Esophagus (tissue), 2 donors: ENCODE data around the gene SLC26A1. TPM values are rescaled to one million over a fixed set of nuclear protein-coding genes. Genes with fewer than 3 reads are reported as not detected.
A peak's percentile ranks its signal among the peaks of the same experiment; 100 is the strongest.
"Not testable (repeated sequence)": the region's sequence is repeated elsewhere in the genome, so short reads cannot be mapped to it uniquely, and the experiment has no call there.

Experiments
- H3K27ac ChIP-seq, 2 donors: one replicate each; pipeline ENCODE4 v1.5.1; 2013; ENCODE audit warnings: low read depth in 2 of 2, mild to moderate bottlenecking in 2 of 2, inconsistent platforms in 1 of 2, low read length in 1 of 2, moderate library complexity in 1 of 2
- H3K27me3 ChIP-seq, 2 donors: one replicate each; pipeline ENCODE4 v1.6.1; 2013; ENCODE audit warnings: low read length in 2 of 2, control low read depth in 1 of 2, mild to moderate bottlenecking in 1 of 2; ENCODE audit not compliant: insufficient read depth in 2 of 2, control insufficient read depth in 1 of 2
- H3K36me3 ChIP-seq, 2 donors: one replicate each; pipeline ENCODE4 v1.6.1; 2013; ENCODE audit warnings: low read length in 1 of 2; ENCODE audit not compliant: control insufficient read depth in 2 of 2, insufficient read depth in 2 of 2
- H3K4me1 ChIP-seq, 2 donors: one replicate each; pipeline ENCODE4 v1.6.1; 2013; ENCODE audit warnings: low read length in 1 of 2; ENCODE audit not compliant: control insufficient read depth in 2 of 2, insufficient read depth in 2 of 2
- H3K4me3 ChIP-seq, 2 donors: one replicate each; pipeline ENCODE4 v1.5.1; 2013; ENCODE audit warnings: low read length in 2 of 2, mild to moderate bottlenecking in 2 of 2, low read depth in 1 of 2, moderate library complexity in 1 of 2
- H3K9me3 ChIP-seq, 2 donors: one replicate each; pipeline ENCODE4 v1.6.1; 2013; ENCODE audit warnings: mild to moderate bottlenecking in 2 of 2, low read depth in 1 of 2, low read length in 1 of 2, moderate library complexity in 1 of 2; ENCODE audit not compliant: control insufficient read depth in 2 of 2, insufficient read depth in 1 of 2
- WGBS, 2 donors: extraction: QIAGEN DNeasy Blood & Tissue Kit; methylation state at CpG; one replicate each; pipeline ENCODE4 v1.1.7; 2013; 5-methylcytosine and 5-hydroxymethylcytosine counted together
- polyA plus RNA-seq, 2 donors: library from polyadenylated mRNA; stranded (reverse); fragments of 200-250 nt; gene quantifications; one replicate each; pipeline ENCODE4 v1.2.3, GENCODE V29; 2013
- donor health status: healthy with polysubstance abuse.
- donor health status: Bipolar disorder and iron deficiency.

Gene SLC26A1
- polyA plus RNA-seq, 2 donors: 0.09 to 0.49 TPM

DNA sequence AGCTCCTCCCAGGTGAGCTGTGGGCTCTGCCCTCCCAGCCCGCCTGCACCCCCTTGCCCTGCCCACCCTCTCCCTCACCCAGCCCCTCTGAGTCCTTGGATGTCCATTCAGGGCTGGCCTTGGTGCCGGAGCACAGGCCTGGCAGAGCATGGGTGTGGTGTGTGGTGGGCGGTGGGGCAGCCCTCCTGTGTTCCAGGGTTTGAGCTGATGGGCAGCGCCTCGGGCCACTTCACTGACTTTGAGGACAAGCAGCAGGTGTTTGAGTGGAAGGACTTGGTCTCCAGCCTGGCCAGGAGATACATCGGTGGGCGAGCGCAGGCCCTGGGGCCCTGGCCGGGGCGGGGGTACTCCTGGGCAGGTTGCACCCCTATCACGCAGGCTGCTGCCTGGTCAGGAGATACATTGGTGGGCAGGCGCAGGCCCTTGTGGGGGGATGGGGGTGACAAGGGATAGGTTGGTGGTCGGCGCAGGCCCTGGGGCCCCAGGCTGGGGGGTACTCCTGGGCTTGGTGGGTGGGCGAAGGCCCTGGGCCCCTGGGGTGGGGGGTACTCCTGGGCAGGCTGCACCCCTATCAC is 7.6 kb upstream of the SLC26A1 start:
- H3K4me1 ChIP-seq: peaks cover 0 to 23% of the 10 kb centered on the region in 2 donors
- peaks cover 0 to 2% of the 10 kb centered on the region in 2 donors for H3K9me3 ChIP-seq
- H3K27ac ChIP-seq: no peak overlapping the region
- H3K36me3 ChIP-seq: no peaks in the 10 kb centered on the region
- H3K4me3 ChIP-seq: no peak overlapping the region
- peaks cover 0 to 43% of the 10 kb centered on the region in 2 donors for H3K27me3 ChIP-seq
- WGBS, 2 donors: 86 to 90% methylated on average over 12 to 15 of the region's 15 CpGs

DNA sequence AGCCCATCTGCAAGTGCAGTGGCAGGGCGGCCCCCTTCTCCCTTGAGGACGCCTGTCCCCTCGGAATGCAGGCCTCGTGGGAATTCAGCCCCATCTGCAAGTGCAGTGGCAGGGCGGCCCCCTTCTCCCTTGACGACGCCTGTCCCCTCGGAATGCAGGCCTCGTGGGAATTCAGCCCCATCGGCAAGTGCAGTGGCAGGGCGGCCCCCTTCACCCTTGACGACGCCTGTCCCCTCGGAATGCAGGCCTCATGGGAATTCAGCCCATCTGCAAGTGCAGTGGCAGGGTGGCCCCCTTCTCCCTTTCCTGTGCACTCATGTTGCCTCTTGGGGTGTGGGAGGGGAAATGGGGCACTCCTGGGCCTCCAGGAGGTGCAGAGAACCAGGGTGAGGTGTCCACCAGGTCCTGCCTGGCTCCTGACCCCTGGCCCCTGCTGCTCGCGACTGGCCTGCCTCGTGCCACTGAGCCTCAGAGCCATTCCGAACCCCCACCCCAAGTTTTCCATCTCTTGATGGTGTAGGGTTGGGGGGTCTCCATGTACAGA is 6.8 kb upstream of the SLC26A1 start:
- H3K4me1 ChIP-seq: peaks cover 0 to 23% of the 10 kb centered on the region in 2 donors
- H3K9me3 ChIP-seq: peaks cover 0 to 2% of the 10 kb centered on the region in 2 donors
- H3K36me3 ChIP-seq: no peaks in the 10 kb centered on the region
- H3K27me3 ChIP-seq: peaks cover 0 to 43% of the 10 kb centered on the region in 2 donors
- no peak overlapping the region for H3K4me3 ChIP-seq
- 57 to 60% methylated on average over 17 to 18 of the region's 18 CpGs for WGBS, 2 donors
- H3K27ac ChIP-seq: no peak overlapping the region

DNA sequence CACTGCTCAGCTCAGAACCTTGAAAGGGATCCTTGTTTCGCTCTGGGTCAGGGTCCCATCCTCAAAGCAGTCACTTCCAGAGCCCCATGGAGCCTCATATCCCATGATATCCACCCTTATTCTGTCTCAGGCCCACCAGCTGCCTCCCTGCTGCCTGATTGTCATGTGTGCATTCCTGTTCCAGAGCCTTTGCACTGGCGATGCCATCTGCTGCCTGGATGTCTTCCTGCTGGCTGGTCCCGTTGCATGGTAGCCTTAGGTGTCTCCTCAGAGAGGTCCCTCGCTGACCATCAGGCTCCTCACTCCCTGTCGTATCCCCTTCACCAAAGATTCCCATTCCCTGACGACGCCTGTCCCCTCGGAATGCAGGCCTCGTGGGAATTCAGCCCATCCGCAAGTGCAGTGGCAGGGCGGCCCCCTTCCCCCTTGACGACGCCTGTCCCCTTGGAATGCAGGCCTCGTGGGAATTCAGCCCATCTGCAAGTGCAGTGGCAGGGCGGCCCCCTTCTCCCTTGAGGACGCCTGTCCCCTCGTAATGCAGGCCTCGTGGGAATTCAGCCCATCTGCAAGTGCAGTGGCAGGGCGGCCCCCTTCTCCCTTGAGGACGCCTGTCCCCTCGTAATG is 6.1 kb upstream of the SLC26A1 start:
- WGBS, 2 donors: 41 to 47% methylated on average over 16 to 18 of the region's 21 CpGs
- not testable (repeated sequence) for H3K36me3 ChIP-seq, H3K4me3 ChIP-seq, H3K9me3 ChIP-seq, H3K27ac ChIP-seq
- peaks cover 0 to 43% of the 10 kb centered on the region in 2 donors for H3K27me3 ChIP-seq
- H3K4me1 ChIP-seq: peaks cover 0 to 23% of the 10 kb centered on the region in 2 donors

DNA sequence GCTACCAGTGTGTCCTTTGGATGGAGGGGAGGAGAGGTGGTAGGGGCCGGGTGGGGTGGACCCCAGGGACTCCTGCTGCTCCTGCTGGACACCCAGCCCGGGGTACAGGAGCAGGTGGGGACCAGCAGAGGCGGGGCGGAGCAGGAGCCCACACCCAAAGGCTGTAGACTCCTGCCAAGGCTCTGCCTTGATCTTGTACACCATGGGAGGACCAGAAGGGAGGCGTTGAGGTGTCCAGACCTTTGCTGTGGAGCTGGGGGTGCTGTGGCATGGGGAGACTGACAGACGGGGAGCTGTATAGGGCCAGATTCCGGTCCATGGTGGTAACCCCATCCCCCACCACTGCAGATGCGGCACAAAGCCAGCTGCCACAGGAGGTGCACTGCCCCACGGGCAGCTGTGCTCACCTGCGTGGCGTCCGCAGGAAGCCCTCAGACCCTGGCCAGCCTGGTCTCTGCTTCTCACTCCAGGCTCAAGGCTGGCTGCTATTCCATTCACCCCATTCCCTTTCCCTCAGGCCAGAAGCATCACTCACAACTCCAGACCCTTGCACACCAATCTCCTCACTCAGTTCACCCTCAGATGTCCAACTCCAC is 5.0 kb upstream of the SLC26A1 start:
- H3K27me3 ChIP-seq: peaks cover 0 to 36% of the 10 kb centered on the region in 2 donors
- H3K36me3 ChIP-seq: no peaks in the 10 kb centered on the region
- H3K9me3 ChIP-seq: peaks cover 0 to 2% of the 10 kb centered on the region in 2 donors
- H3K27ac ChIP-seq: no peak overlapping the region
- H3K4me3 ChIP-seq: no peak overlapping the region
- peaks cover 0 to 22% of the 10 kb centered on the region in 2 donors for H3K4me1 ChIP-seq
- 33 to 56% methylated on average over 9 to 12 of the region's 12 CpGs for WGBS, 2 donors

DNA sequence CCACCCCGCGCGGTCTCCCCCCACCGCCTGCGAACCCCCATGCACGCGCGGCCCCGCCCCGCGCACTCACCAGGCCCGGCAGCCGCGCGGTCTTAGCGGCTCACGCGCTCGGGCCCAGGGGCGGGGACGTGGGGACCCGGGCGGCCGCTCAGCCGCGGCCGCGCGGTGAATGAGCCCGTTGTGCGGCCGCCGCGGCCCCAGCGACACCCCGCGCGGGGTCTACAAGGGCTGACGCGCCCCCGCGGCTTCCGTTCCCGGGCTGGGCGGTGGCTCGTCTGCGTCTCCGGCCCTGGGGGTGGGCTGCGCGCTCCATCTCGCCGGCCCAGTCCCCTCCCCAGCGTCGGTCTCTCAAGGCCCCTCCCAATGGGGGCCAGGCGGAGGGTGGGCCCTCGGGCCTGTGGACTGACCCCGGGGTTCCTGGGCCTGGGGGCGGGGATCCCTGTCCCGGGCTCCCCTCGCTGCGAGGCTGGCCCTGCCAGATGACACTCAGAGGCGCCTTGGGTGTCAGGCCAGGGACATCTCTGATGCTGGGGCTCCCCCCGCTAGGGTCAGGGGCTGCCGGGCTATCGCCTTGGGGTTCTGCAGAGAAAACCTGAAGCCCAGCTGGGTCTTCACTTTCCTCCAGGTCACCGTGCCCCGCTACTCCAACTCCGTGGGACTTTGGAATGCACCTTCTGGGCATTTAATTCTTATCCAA is 4.3 kb upstream of the SLC26A1 start:
- Histone ChIP-seq H3K36me3 (no peaks in the 10 kb centered on the region), H3K4me3 (peak overlapping the region; percentile 4 to 17), H3K4me1 (peaks cover 3 to 23% of the 10 kb centered on the region in 2 donors), H3K27ac (no peak overlapping the region), H3K9me3 (peaks cover 0 to 2% of the 10 kb centered on the region in 2 donors), H3K27me3 (peaks cover 0 to 30% of the 10 kb centered on the region in 2 donors)
- 2% methylated on average over 61 to 68 of the region's 68 CpGs for WGBS, 2 donors

DNA sequence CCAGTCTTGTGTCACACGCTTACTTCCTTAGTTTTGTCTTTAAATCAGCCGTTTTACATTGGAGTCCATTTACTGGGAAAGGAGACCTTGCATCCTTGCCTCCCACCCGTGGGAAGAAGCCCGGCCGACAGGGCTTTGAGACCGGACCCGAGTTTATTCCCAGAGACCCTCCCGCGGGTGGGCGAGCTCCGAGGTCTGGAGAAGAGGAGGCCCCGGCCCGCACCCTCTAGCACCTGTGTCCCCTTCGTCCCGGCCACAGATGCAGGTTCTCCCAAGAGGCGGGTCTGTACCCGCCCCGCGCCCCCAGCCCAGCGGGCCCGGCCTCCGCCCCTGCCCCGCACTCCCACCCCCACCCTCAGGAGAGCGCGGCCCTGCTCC is 3.8 kb upstream of the SLC26A1 start:
- H3K4me1 ChIP-seq: peaks cover 3 to 23% of the 10 kb centered on the region in 2 donors
- WGBS, 2 donors: 6% methylated on average over 19 to 25 of the region's 25 CpGs

DNA sequence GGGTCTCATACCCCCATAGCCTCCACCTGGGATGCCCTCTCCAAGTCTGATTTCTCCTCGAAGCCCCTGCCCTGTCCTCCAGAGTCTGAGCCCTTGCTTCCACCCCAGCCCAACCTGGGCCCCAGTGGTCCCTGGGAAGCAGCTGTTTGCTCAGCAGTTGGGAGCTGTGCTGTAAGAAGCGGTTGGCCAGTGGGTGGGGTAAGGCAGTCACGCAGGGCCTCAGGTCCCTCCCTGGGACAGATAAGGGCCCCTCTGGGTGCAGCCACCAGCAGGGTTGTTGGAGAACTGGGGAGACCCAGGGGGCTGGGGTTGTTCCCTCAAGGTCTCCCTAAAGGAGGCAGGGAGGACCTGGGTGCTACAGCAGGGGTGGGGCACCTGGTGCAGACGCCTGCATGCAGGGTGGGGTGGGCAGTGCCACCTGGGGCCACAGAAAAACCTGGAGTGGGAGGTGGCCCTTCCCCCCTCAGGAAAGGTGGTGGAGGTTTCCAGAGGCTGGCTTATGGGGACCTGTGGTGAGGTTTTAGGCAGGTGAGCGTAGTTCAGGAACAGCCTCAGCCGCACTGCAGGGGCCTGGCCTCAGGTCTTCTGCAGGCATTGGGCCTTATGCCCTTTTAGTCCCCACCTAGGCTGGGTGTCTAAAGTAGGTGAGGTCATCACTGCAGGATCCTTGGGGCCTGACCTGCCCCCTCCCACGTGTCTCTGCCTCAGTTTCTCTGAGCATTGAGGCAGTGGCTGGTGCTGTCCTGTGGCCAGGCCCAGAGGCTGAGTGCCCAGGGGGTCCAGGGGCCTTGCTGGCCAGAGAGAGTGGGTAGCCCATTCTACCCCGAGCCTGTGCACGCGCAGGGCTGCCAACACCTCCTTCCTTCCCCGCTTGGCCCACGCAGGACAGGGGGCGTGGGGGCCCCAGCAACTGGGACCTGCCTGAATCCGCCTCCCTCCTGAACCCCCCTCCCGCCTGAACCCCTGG is 3.1 kb upstream of the SLC26A1 start:
- H3K27me3 ChIP-seq: peaks cover 0 to 19% of the 10 kb centered on the region in 2 donors
- no peaks in the 10 kb centered on the region for H3K9me3 ChIP-seq
- H3K4me3 ChIP-seq: no peak overlapping the region
- no peak overlapping the region for H3K27ac ChIP-seq
- peaks cover 3 to 21% of the 10 kb centered on the region in 2 donors for H3K4me1 ChIP-seq
- H3K36me3 ChIP-seq: peaks cover 0 to 3% of the 10 kb centered on the region in 2 donors
- WGBS, 2 donors: 66 to 69% methylated on average over 13 to 15 of the region's 15 CpGs

More for the DNA sequence above, 3.8 kb upstream of the SLC26A1 start:
- H3K9me3 ChIP-seq: peaks cover 0 to 2% of the 10 kb centered on the region in 2 donors
- H3K4me3 ChIP-seq: peak overlapping the region in 1 of 2 donors; percentile 17
- peaks cover 0 to 24% of the 10 kb centered on the region in 2 donors for H3K27me3 ChIP-seq
- H3K36me3 ChIP-seq: no peaks in the 10 kb centered on the region
- no peak overlapping the region for H3K27ac ChIP-seq

DNA sequence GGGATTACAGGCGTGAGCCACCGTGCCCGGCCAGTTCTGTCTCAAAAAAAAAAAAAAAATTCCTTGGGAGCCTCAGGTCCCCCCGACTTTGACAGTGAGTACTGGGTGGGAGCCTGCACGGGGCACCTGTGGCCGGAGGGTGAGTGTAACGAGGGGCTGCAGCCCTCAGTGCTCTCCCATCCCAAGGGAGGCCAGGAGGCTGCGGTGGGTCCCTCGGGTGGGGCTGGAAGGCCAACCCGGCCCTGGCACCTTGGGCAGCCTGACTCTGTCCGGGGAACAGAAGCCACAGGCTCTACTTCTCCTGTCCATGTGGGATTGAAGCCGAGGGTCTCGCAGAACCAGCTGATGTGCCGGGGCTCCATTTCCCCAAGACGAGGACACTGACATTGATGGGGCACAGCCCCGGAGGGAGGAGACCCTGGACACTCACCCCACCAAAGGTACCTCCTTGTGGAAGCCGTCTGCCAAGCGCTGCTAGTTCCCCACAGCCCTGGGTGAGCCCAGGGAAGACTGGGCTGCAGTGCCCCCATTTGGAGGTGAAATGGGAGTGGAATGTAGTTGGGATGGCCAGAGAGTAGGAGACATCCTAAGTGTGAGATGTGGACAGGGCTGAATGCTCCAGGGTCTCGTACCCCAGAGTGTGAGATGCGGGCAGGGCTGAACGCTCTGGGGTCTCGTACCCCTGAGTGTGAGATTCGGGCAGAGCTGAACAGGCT is 2.3 kb upstream of the SLC26A1 start:
- 91% methylated on average over 23 of the region's 23 CpGs for WGBS, 2 donors
- no peak overlapping the region for H3K27ac ChIP-seq
- H3K4me1 ChIP-seq: peaks cover 3 to 21% of the 10 kb centered on the region in 2 donors
- H3K36me3 ChIP-seq: peaks cover 0 to 7% of the 10 kb centered on the region in 2 donors
- H3K4me3 ChIP-seq: no peak overlapping the region
- peaks cover 0 to 14% of the 10 kb centered on the region in 2 donors for H3K27me3 ChIP-seq
- H3K9me3 ChIP-seq: no peaks in the 10 kb centered on the region
